GM23338 (cell line): ENCODE data around the gene B4GALNT1. TPM values are rescaled to one million over a fixed set of nuclear protein-coding genes. Genes with fewer than 3 reads are reported as not detected.
"Not testable (repeated sequence)": the region's sequence is repeated elsewhere in the genome, so short reads cannot be mapped to it uniquely, and the experiment has no call there.

Source experiments
- ATAC-seq: fragments of 200-7000 bp; cut with Tn5 transposase; 3 replicates; pipeline ENCODE4 v1.9.1; 2020
- DNase-seq: peaks from one replicate; pipeline ENCODE4 v3.0.0-alpha.2; 2015; ENCODE audit warnings: low spot score
- H2AFZ ChIP-seq: fragments of 200-600 bp; sonication (generic); 2 replicates; pipeline ENCODE4 v1.8.0; 2016; ENCODE audit warnings: antibody characterized with exemption, mild to moderate bottlenecking, moderate library complexity
- H3F3A ChIP-seq: fragments of 200-600 bp; sonication (generic); replicated peaks from 2 replicates; pipeline ENCODE4 v1.8.0; 2017; ENCODE audit warnings: antibody characterized with exemption, mixed run types, low read depth
- H3K27ac ChIP-seq: fragments of 200-600 bp; sonication (generic); 2 replicates; pipeline ENCODE4 v1.6.1; 2016; ENCODE audit warnings: low read depth
- H3K27me3 ChIP-seq: fragments of 200-600 bp; sonication (generic); 2 replicates; pipeline ENCODE4 v1.8.0; 2016; ENCODE audit warnings: mild to moderate bottlenecking, mixed run types, moderate library complexity; ENCODE audit not compliant: insufficient read depth
- H3K36me3 ChIP-seq: fragments of 200-600 bp; sonication (generic); 2 replicates; pipeline ENCODE4 v1.8.0; 2016; ENCODE audit warnings: mild to moderate bottlenecking; ENCODE audit not compliant: insufficient read depth
- H3K4me1 ChIP-seq: fragments of 200-600 bp; sonication (generic); 2 replicates; pipeline ENCODE4 v1.8.0; 2016; ENCODE audit warnings: mild to moderate bottlenecking, moderate library complexity; ENCODE audit not compliant: insufficient read depth
- H3K4me2 ChIP-seq: fragments of 200-600 bp; sonication (generic); 2 replicates; pipeline ENCODE4 v1.7.1; 2017; ENCODE audit warnings: mixed run types
- H3K4me3 ChIP-seq: fragments of 200-600 bp; sonication (generic); 2 replicates; pipeline ENCODE4 v1.6.1; 2016; ENCODE audit warnings: mixed run types
- H3K79me2 ChIP-seq: fragments of 200-600 bp; sonication (generic); replicated peaks from 2 replicates; pipeline ENCODE4 v1.8.0; 2017; ENCODE audit warnings: mild to moderate bottlenecking; ENCODE audit not compliant: insufficient read depth
- H3K9me2 ChIP-seq: fragments of 200-600 bp; sonication (generic); 2 replicates; pipeline ENCODE4 v1.8.0; 2017; ENCODE audit not compliant: insufficient read depth
- H4K20me1 ChIP-seq: fragments of 200-600 bp; sonication (generic); replicated peaks from 2 replicates; pipeline ENCODE4 v1.8.0; 2017; ENCODE audit warnings: mild to moderate bottlenecking; ENCODE audit not compliant: insufficient read depth
- H3K27ac Mint-ChIP-seq: 2 replicates; pipeline ENCODE4 v1.8.0; 2020; ENCODE audit warnings: inconsistent platforms, mild to moderate bottlenecking, moderate library complexity, mixed read lengths
- H3K27me3 Mint-ChIP-seq: 3 replicates; pipeline ENCODE4 v1.8.0; 2022; ENCODE audit warnings: low read depth, mild to moderate bottlenecking, moderate library complexity, mixed read lengths, inconsistent platforms; ENCODE audit not compliant: insufficient read depth, poor library complexity
- H3K36me3 Mint-ChIP-seq: 3 replicates; pipeline ENCODE4 v1.8.0; 2021; ENCODE audit warnings: low read depth, mild to moderate bottlenecking, inconsistent platforms, moderate library complexity, mixed read lengths
- H3K4me1 Mint-ChIP-seq: 3 replicates; pipeline ENCODE4 v1.8.0; 2020; ENCODE audit warnings: mild to moderate bottlenecking, inconsistent platforms, mixed read lengths
- H3K4me3 Mint-ChIP-seq: 3 replicates; pipeline ENCODE4 v1.8.0; 2021; ENCODE audit warnings: moderate library complexity, mild to moderate bottlenecking, inconsistent platforms, mixed read lengths
- H3K9me3 Mint-ChIP-seq: 3 replicates; pipeline ENCODE4 v1.8.0; 2020; ENCODE audit warnings: moderate library complexity, mild to moderate bottlenecking, inconsistent platforms, mixed read lengths
- CREB1 ChIP-seq: fragments of 250-450 bp; sonication (Bioruptor Pico); IDR thresholded peaks from 2 replicates; pipeline ENCODE4 v1.5.0; 2020; ENCODE audit warnings: low read depth, mild to moderate bottlenecking, moderate library complexity
- EZH2phosphoT487 ChIP-seq: fragments of 200-600 bp; sonication (generic); IDR thresholded peaks from one replicate; pipeline ENCODE4 v1.8.1; 2018; ENCODE audit warnings: antibody characterized with exemption; ENCODE audit not compliant: unreplicated experiment
- NANOG ChIP-seq: IDR thresholded peaks from 2 replicates; pipeline ENCODE4 v1.6.1; 2016; ENCODE audit warnings: antibody characterized with exemption, borderline replicate concordance
- POLR2AphosphoS5 ChIP-seq: IDR thresholded peaks from 2 replicates; pipeline ENCODE4 v1.6.1; 2016; ENCODE audit warnings: antibody characterized with exemption, low read depth
- STAT1 ChIP-seq: IDR thresholded peaks from one replicate; pipeline ENCODE4 v1.6.1; 2016; ENCODE audit warnings: antibody characterized with exemption; ENCODE audit not compliant: unreplicated experiment
- ZNF331 ChIP-seq: fragments of 250-450 bp; sonication (Bioruptor Pico); IDR thresholded peaks from 2 replicates; pipeline ENCODE4 v1.5.0; 2020; ENCODE audit warnings: low read depth, mild to moderate bottlenecking, moderate library complexity
- polyA plus RNA-seq: library from polyadenylated mRNA; unstranded; fragments of >200 nt; fragmentation: Nextera tagmentation; extraction: Ambion mirVana; gene quantifications from 2 replicates; pipeline ENCODE4 v1.2.1, GENCODE V29; 2016
- total RNA-seq: library from RNA; depleted of rRNA; stranded (reverse); fragments of >200 nt; shearing (Covaris generic); gene quantifications from 2 replicates; pipeline ENCODE4 v1.2.3, GENCODE V29; 2014
- TF ChIP-seq, protein P1 (sequence below): IDR thresholded peaks from one replicate; pipeline ENCODE4 v1.6.1; 2018; ENCODE audit warnings: antibody characterized with exemption; ENCODE audit not compliant: unreplicated experiment
- TF ChIP-seq, protein P2 (sequence below): fragments of 250-450 bp; sonication (Bioruptor Pico); IDR thresholded peaks from 2 replicates; pipeline ENCODE4 v1.5.0; 2020; ENCODE audit warnings: mild to moderate bottlenecking, moderate library complexity

Gene B4GALNT1
- total and polyA plus RNA-seq, 2 experiments from 2014 or later, result 1.3 to 2.4 TPM

DNA sequence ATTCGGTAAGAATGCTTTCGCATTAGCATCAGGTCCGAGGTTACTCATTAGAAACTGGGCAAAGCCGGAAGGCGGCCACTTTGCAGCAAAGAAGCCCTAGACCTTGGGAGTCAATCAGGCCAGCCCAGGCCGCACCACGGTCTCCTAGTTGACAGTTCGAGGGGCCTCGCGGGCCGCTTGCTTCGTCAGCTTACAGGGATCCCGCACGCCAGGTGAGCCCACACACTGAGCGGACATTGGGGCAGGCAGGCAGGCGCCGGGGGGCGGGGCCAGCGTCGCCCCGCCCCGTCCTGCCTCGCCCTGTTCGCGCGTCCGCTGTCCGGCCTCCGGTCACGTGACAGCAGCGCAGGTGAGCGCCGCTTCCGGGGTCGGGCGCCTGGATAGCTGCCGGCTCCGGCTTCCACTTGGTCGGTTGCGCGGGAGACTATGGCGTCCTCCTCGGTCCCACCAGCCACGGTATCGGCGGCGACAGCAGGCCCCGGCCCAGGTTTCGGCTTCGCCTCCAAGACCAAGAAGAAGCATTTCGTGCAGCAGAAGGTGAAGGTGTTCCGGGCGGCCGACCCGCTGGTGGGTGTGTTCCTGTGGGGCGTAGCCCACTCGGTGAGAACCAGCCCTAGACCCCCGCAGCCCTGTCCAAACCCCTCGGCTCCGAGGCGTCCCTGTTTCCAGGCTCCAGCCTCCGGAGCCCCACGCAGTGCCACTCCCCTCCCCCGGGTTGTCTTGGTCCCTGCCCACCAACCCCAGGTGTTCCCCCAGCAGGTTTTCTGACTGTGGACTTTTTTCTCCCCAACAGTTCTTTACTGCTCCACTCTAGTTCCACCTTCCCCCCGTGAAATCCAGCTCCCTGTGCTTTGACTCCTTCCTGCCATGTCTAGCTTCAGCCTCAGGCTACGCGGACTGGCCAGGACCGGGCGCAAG is 41.9 kb downstream of the B4GALNT1 start, which contains the start of gene PIP4K2C (continued):
- TF ChIP-seq ZNF331 (CRISPR knock-in tag), result no peak
- TF ChIP-seq, protein P1, sequence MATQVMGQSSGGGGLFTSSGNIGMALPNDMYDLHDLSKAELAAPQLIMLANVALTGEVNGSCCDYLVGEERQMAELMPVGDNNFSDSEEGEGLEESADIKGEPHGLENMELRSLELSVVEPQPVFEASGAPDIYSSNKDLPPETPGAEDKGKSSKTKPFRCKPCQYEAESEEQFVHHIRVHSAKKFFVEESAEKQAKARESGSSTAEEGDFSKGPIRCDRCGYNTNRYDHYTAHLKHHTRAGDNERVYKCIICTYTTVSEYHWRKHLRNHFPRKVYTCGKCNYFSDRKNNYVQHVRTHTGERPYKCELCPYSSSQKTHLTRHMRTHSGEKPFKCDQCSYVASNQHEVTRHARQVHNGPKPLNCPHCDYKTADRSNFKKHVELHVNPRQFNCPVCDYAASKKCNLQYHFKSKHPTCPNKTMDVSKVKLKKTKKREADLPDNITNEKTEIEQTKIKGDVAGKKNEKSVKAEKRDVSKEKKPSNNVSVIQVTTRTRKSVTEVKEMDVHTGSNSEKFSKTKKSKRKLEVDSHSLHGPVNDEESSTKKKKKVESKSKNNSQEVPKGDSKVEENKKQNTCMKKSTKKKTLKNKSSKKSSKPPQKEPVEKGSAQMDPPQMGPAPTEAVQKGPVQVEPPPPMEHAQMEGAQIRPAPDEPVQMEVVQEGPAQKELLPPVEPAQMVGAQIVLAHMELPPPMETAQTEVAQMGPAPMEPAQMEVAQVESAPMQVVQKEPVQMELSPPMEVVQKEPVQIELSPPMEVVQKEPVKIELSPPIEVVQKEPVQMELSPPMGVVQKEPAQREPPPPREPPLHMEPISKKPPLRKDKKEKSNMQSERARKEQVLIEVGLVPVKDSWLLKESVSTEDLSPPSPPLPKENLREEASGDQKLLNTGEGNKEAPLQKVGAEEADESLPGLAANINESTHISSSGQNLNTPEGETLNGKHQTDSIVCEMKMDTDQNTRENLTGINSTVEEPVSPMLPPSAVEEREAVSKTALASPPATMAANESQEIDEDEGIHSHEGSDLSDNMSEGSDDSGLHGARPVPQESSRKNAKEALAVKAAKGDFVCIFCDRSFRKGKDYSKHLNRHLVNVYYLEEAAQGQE, result peak; percentile 16
- TF ChIP-seq STAT1, result no peak
- no peak for TF ChIP-seq NANOG

DNA sequence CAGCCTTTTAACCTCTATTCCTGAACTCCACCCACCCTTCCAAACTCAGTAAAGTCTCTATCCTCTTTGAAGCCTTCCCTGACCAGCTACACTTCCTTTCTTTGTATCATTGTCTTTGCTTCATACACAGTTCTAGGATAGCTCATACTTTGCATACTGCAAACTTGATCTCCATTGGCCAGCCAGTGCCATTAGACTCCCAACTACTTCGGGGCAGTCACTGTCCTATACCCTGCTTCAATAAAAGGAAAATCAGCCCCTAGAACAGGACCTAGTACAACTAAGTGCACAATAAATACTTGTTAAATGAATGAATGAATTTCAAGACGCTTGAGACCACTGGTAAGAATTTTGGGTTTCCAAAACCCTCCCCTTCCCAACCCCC is 42.5 kb downstream of the B4GALNT1 start:
- Mint-ChIP-seq H3K4me3 (peak overlapping the region; percentile 92), H3K9me3 (no peaks in the 10 kb centered on the region), H3K27ac (peak overlapping the region; percentile 54; the same call in 1 of the 2 replicates), H3K36me3 (peaks cover 5% of the 10 kb centered on the region), H3K4me1 (peaks cover 14% of the 10 kb centered on the region), H3K27me3 (peaks cover 17% of the 10 kb centered on the region)
- DNase-seq, result peak; percentile 26
- 0 out of 2 replicates have a peak, but pooled peaks cover 4% of the 10 kb centered on the region for H3K36me3 ChIP-seq
- H3K9me2 ChIP-seq, result no peaks in the 10 kb centered on the region
- peaks cover 11% of the 10 kb centered on the region for H3F3A ChIP-seq
- peak overlapping the region; percentile 97 for H3K4me2 ChIP-seq
- TF ChIP-seq EZH2phosphoT487 (no peak), NANOG (no peak), CREB1 (CRISPR knock-in tag) (no peak), POLR2AphosphoS5 (no peak), STAT1 (no peak)
- TF ChIP-seq, protein P2, sequence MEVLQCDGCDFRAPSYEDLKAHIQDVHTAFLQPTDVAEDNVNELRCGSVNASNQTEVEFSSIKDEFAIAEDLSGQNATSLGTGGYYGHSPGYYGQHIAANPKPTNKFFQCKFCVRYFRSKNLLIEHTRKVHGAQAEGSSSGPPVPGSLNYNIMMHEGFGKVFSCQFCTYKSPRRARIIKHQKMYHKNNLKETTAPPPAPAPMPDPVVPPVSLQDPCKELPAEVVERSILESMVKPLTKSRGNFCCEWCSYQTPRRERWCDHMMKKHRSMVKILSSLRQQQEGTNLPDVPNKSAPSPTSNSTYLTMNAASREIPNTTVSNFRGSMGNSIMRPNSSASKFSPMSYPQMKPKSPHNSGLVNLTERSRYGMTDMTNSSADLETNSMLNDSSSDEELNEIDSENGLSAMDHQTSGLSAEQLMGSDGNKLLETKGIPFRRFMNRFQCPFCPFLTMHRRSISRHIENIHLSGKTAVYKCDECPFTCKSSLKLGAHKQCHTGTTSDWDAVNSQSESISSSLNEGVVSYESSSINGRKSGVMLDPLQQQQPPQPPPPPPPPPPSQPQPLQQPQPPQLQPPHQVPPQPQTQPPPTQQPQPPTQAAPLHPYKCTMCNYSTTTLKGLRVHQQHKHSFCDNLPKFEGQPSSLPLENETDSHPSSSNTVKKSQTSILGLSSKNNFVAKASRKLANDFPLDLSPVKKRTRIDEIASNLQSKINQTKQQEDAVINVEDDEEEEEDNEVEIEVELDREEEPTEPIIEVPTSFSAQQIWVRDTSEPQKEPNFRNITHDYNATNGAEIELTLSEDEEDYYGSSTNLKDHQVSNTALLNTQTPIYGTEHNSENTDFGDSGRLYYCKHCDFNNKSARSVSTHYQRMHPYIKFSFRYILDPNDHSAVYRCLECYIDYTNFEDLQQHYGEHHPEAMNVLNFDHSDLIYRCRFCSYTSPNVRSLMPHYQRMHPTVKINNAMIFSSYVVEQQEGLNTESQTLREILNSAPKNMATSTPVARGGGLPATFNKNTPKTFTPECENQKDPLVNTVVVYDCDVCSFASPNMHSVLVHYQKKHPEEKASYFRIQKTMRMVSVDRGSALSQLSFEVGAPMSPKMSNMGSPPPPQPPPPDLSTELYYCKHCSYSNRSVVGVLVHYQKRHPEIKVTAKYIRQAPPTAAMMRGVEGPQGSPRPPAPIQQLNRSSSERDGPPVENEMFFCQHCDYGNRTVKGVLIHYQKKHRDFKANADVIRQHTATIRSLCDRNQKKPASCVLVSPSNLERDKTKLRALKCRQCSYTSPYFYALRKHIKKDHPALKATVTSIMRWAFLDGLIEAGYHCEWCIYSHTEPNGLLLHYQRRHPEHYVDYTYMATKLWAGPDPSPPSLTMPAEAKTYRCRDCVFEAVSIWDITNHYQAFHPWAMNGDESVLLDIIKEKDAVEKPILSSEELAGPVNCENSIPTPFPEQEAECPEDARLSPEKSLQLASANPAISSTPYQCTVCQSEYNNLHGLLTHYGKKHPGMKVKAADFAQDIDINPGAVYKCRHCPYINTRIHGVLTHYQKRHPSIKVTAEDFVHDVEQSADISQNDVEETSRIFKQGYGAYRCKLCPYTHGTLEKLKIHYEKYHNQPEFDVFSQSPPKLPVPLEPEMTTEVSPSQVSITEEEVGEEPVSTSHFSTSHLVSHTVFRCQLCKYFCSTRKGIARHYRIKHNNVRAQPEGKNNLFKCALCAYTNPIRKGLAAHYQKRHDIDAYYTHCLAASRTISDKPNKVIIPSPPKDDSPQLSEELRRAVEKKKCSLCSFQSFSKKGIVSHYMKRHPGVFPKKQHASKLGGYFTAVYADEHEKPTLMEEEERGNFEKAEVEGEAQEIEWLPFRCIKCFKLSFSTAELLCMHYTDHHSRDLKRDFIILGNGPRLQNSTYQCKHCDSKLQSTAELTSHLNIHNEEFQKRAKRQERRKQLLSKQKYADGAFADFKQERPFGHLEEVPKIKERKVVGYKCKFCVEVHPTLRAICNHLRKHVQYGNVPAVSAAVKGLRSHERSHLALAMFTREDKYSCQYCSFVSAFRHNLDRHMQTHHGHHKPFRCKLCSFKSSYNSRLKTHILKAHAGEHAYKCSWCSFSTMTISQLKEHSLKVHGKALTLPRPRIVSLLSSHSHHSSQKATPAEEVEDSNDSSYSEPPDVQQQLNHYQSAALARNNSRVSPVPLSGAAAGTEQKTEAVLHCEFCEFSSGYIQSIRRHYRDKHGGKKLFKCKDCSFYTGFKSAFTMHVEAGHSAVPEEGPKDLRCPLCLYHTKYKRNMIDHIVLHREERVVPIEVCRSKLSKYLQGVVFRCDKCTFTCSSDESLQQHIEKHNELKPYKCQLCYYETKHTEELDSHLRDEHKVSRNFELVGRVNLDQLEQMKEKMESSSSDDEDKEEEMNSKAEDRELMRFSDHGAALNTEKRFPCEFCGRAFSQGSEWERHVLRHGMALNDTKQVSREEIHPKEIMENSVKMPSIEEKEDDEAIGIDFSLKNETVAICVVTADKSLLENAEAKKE (CRISPR knock-in tag), result no peak
- ATAC-seq, result peak; percentile 14
- peak overlapping the region; percentile 81; the same call in 1 of the 2 replicates for H3K27ac ChIP-seq
- peak overlapping the region; percentile 64 for H2AFZ ChIP-seq
- H3K79me2 ChIP-seq, result peaks cover 22% of the 10 kb centered on the region
- H3K27me3 ChIP-seq, result 0 out of 2 replicates have a peak, but pooled peaks cover 8% of the 10 kb centered on the region
- H3K4me3 ChIP-seq, result peak overlapping the region; percentile 98
- H3K4me1 ChIP-seq, result peaks cover 13% of the 10 kb centered on the region
- peaks cover 4% of the 10 kb centered on the region for H4K20me1 ChIP-seq

DNA sequence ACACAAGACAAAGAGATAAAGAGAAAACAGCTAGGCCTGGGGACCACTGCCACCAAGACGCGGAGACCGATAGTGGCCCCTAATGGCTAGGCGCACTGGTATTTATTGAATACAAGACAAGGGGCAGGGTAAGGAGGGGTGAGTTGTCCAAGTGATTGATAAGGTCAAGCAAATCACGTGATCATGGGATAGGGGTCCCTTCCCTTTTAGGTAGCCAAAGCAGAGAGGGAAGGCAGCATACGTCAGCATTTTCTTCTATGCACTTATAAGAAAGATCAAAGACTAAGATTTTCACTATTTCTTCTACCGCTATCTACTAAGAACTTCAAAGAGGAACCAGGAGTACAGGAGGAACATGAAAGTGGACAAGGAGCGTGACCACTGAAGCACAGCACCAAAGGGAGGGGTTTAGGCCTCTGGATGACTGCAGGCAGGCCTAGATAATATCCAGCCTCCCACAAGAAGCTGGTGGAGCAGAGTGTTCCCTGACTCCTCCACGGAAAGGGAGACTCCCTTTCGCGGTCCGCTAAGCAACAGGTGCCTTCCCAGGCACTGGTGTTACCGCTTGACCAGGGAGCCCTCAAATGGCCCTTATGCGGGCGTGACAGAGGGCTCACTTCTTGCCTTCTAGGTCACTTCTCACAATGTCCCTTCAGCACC is 43.9 kb downstream of the B4GALNT1 start:
- peaks cover 14% of the 10 kb centered on the region for H3K4me1 Mint-ChIP-seq
- not testable (repeated sequence) for H3K36me3 ChIP-seq

More for the DNA sequence above, 43.9 kb downstream of the B4GALNT1 start:
- not testable (repeated sequence) for H3K27me3 ChIP-seq, H3K9me2 ChIP-seq, ATAC-seq, H3K27ac Mint-ChIP-seq, DNase-seq, H3K27ac ChIP-seq, H3K9me3 Mint-ChIP-seq, H3K4me2 ChIP-seq, H2AFZ ChIP-seq, H3K4me3 ChIP-seq, H3K36me3 Mint-ChIP-seq, H4K20me1 ChIP-seq, H3K4me3 Mint-ChIP-seq
- peaks cover 13% of the 10 kb centered on the region for H3K4me1 ChIP-seq
- peaks cover 11% of the 10 kb centered on the region for H3F3A ChIP-seq
- peaks cover 15% of the 10 kb centered on the region for H3K27me3 Mint-ChIP-seq
- peaks cover 22% of the 10 kb centered on the region for H3K79me2 ChIP-seq
